ENCODE data around the gene ZP2. TPM values are rescaled to one million over a fixed set of nuclear protein-coding genes. Genes with fewer than 3 reads are reported as not detected.
"Not testable (repeated sequence)": the region's sequence is repeated elsewhere in the genome, so short reads cannot be mapped to it uniquely, and the experiment has no call there.

ZP2 gene
- total RNA-seq, 1 donor from 2014 or later = not detected

- no peak for DNase-seq
Measured at GRCh38 chr16:21214086-21214485, 2.7 kb upstream of the ZP2 start.

GRCh38 chr16:21208446-21209230, 2.7 kb downstream of the ZP2 start:
- DNase-seq = no peak

- DNase-seq = no peak
Measured at GRCh38 chr16:21206550-21206949, 4.8 kb downstream of the ZP2 start.

GRCh38 chr16:21205303-21205702, 6.1 kb downstream of the ZP2 start:
- no peak for DNase-seq

- DNase-seq = no peak
Measured at GRCh38 chr16:21203155-21203797, 8.1 kb downstream of the ZP2 start.

- DNase-seq = no peak
Measured at GRCh38 chr16:21199607-21200218, 11.7 kb downstream of the ZP2 start.

- DNase-seq = no peak
Measured at GRCh38 chr16:21197621-21198020, 13.8 kb downstream of the ZP2 start.

GRCh38 chr16:21197112-21197511, 14.3 kb downstream of the ZP2 start:
- no peak for DNase-seq

GRCh38 chr16:21195330-21195729, 16.0 kb downstream of the ZP2 start:
- not testable (repeated sequence) for DNase-seq

- DNase-seq = no peak
Measured at GRCh38 chr16:21194771-21195301, 16.5 kb downstream of the ZP2 start.

- no peak for DNase-seq
Measured at GRCh38 chr16:21192991-21193390, 18.4 kb downstream of the ZP2 start.

- no peak for DNase-seq
Measured at GRCh38 chr16:21190599-21190998, 20.8 kb downstream of the ZP2 start.

GRCh38 chr16:21190013-21190412, 21.4 kb downstream of the ZP2 start:
- DNase-seq = no peak

- DNase-seq = no peak
Measured at GRCh38 chr16:21189311-21189710, 22.1 kb downstream of the ZP2 start.

- DNase-seq = no peak
Measured at GRCh38 chr16:21186326-21186691, 25.1 kb downstream of the ZP2 start.

- no peak for DNase-seq
Measured at GRCh38 chr16:21185659-21186325, 25.6 kb downstream of the ZP2 start.

- DNase-seq = no peak
Measured at GRCh38 chr16:21184834-21185233, 26.5 kb downstream of the ZP2 start.

- DNase-seq = no peak
Measured at GRCh38 chr16:21183995-21184394, 27.4 kb downstream of the ZP2 start.

GRCh38 chr16:21179983-21180365, 31.4 kb downstream of the ZP2 start:
- no peak for DNase-seq

GRCh38 chr16:21179126-21179982, 32.0 kb downstream of the ZP2 start:
- DNase-seq = no peak

GRCh38 chr16:21175397-21175796, 36.0 kb downstream of the ZP2 start:
- no peak for DNase-seq

- no peak for DNase-seq
Measured at GRCh38 chr16:21172650-21173049, 38.7 kb downstream of the ZP2 start.
